Activated T-cell treated with anti-CD3 and anti-CD28 coated beads, Interleukin-2, amount 50 U/mL, for 72 hours (primary cell): ENCODE results near the gene RAB9A. TPM values are rescaled to one million over a fixed set of nuclear protein-coding genes. Genes with fewer than 3 reads are reported as not detected.
"Not testable (repeated sequence)": the region's sequence is repeated elsewhere in the genome, so short reads cannot be mapped to it uniquely, and the experiment has no call there.

Experiments
- ATAC-seq, 2 donors: fragments of 150-1000 bp; cut with Tn5 transposase; replicated peaks in 1 of 2; 2 replicates each; pipeline ENCODE4 v1.10.0; 2021; ENCODE audit warnings: moderate library complexity in 2 of 2, mild to moderate bottlenecking in 1 of 2
- DNase-seq, 2 donors: peaks; one replicate each; pipeline ENCODE4 v3.0.0; 2021 to 2022; ENCODE audit warnings: mixed read lengths in 1 of 2
- H3K27ac Mint-ChIP-seq: one replicate; pipeline ENCODE4 v1.8.0; 2022; ENCODE audit warnings: mild to moderate bottlenecking, moderate library complexity, mixed read lengths
- H3K27me3 Mint-ChIP-seq: one replicate; pipeline ENCODE4 v1.8.0; 2022; ENCODE audit warnings: low read depth, mixed read lengths
- H3K36me3 Mint-ChIP-seq, 2 donors: one replicate each; pipeline ENCODE4 v1.8.0; 2022; ENCODE audit warnings: mixed read lengths in 2 of 2, mild to moderate bottlenecking in 1 of 2; ENCODE audit not compliant: insufficient read depth in 2 of 2
- H3K4me1 Mint-ChIP-seq: one replicate; pipeline ENCODE4 v1.8.0; 2022; ENCODE audit warnings: low read depth, mixed read lengths
- H3K4me3 Mint-ChIP-seq, 2 donors: one replicate each; pipeline ENCODE4 v1.8.0; 2022; ENCODE audit warnings: mild to moderate bottlenecking in 2 of 2, mixed read lengths in 2 of 2, moderate library complexity in 2 of 2
- H3K9me3 Mint-ChIP-seq, 2 donors: one replicate each; pipeline ENCODE4 v1.8.0; 2022; ENCODE audit warnings: mixed read lengths in 2 of 2
- total RNA-seq, 2 donors: library from RNA; stranded (reverse); gene quantifications; one replicate each; pipeline ENCODE4 v1.2.3, GENCODE V29; 2022

The RAB9A gene
- total RNA-seq, 2 donors from 2014 or later = 56.0 to 71.6 TPM

- Mint-ChIP-seq H3K4me1 (peaks cover 10% of the 10 kb centered on the region), H3K27ac (peak overlapping the region; percentile 68), H3K4me3 (no peak overlapping the region), H3K9me3 (no peaks in the 10 kb centered on the region), H3K36me3 (peaks cover 11 to 28% of the 10 kb centered on the region in 2 donors), H3K27me3 (peaks cover 6% of the 10 kb centered on the region)
- ATAC-seq = no peak
- DNase-seq = no peak
These were observed 30.4 kb downstream of the RAB9A start for GRCh38 chrX:13719192-13719856.

GRCh38 chrX:13721371-13721770 is 32.4 kb downstream of the RAB9A start:
- peaks cover 22% of the 10 kb centered on the region for H3K4me1 Mint-ChIP-seq
- H3K9me3 Mint-ChIP-seq = peaks cover 0 to under 1% of the 10 kb centered on the region in 2 donors
- H3K4me3 Mint-ChIP-seq = no peak overlapping the region
- peak overlapping the region; percentile 76 for H3K27ac Mint-ChIP-seq
- DNase-seq = no peak
- peaks cover 7% of the 10 kb centered on the region for H3K27me3 Mint-ChIP-seq
- no peak for ATAC-seq
- H3K36me3 Mint-ChIP-seq = peaks cover 12 to 34% of the 10 kb centered on the region in 2 donors

GRCh38 chrX:13721819-13722519 is 33.0 kb downstream of the RAB9A start:
- DNase-seq (no peak), ATAC-seq (no peak)
- Mint-ChIP-seq H3K4me3 (no peak overlapping the region), H3K9me3 (peaks cover 2 to 4% of the 10 kb centered on the region in 2 donors), H3K4me1 (peaks cover 26% of the 10 kb centered on the region), H3K27ac (peak overlapping the region; percentile 42), H3K27me3 (peaks cover 7% of the 10 kb centered on the region), H3K36me3 (peaks cover 17 to 37% of the 10 kb centered on the region in 2 donors)

DNA sequence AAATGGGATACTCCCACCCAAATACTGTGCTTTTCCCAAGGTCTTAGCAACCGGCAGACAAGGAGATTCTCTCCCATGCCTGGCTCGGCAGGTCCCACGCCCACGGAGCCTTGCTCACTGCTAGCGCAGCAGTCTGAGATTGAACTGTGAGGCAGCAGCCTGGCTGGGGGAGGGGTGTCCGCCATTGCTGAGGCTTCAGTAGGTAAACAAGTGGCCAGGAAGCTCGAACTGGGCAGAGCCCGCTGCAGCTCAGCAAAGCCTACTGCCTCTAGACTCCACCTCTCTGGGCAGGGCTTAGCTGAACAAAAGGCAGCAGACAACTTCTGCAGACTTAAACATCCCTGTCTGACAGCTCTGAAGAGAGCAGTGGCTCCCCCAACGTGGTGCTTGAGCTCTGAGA is 36.0 kb downstream of the RAB9A start:
- Mint-ChIP-seq H3K36me3 (peaks cover 24 to 44% of the 10 kb centered on the region in 2 donors), H3K4me3 (peak overlapping the region in 1 of 2 donors; percentile 79), H3K4me1 (peaks cover 42% of the 10 kb centered on the region)
- H3K27me3 Mint-ChIP-seq, H3K27ac Mint-ChIP-seq, H3K9me3 Mint-ChIP-seq, ATAC-seq: not testable (repeated sequence)
- peak; percentile 36 to 60 for DNase-seq

DNA sequence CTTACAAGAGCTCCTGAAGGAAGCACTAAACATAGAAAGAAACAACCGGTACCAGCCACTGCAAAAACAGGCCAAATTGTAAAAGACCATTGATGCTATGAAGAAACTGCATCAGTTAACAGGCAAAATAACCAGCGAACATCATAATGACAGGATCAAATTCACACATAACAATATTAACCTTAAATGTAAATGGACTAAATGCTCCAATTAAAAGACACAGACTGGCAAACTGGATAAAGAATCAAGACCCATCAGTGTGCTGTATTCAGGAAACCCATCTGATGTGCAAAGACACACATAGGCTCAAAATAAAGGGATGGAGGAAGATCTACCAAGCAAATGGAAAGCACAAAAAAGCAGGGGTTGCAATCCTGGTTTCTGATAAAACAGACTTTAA is 37.7 kb downstream of the RAB9A start:
- peaks cover 54% of the 10 kb centered on the region for H3K4me1 Mint-ChIP-seq
- peak overlapping the region in 1 of 2 donors; percentile 79 for H3K4me3 Mint-ChIP-seq
- not testable (repeated sequence) for ATAC-seq, H3K27me3 Mint-ChIP-seq, DNase-seq, H3K9me3 Mint-ChIP-seq
- H3K36me3 Mint-ChIP-seq = peaks cover 26 to 47% of the 10 kb centered on the region in 2 donors
- H3K27ac Mint-ChIP-seq = peak overlapping the region; percentile 85

- H3K27me3 Mint-ChIP-seq, H3K4me3 Mint-ChIP-seq, ATAC-seq, H3K9me3 Mint-ChIP-seq, DNase-seq, H3K27ac Mint-ChIP-seq: not testable (repeated sequence)
- Mint-ChIP-seq H3K36me3 (peaks cover 26 to 53% of the 10 kb centered on the region in 2 donors), H3K4me1 (peaks cover 69% of the 10 kb centered on the region)
These were observed 41.6 kb downstream of the RAB9A start for GRCh38 chrX:13730523-13730922.

DNA sequence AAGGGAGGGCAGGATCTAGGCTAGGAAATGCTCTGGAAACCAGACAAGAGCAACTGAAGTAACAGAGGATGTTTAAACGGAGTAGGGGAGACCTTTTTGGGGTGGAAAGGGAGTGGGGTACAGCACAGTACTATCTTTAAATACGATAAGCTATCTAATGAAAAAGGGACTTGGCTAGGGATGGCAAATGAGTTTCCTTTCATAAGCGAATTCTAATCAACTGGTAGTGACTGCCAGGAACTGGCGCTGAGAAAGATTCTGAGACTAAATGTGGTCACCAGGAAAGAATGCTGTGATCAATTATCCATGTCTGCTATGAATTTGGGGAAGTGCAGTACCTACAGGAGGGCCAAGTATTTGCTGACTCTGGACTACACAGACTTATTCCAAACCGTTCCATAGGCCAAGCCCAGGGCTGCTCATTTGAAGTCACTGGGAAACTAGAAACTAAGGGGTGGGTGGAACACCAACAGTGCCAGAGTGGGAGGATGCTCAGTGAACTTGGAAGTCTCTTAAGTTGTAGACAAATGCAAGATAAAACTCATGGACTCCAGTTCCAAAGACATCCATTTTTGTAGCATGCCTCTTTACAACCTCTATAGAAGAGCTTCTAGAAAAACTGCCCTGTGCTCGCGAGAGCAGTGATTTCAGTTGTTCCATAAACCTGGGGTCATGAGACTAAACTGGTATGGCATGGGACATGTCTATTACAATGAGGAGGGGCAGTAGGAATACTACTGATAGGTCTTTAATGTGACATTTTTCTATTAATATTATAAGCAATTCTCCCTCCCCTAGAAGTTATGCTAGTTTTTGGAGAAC is 43.5 kb downstream of the RAB9A start:
- Mint-ChIP-seq H3K4me1 (peaks cover 58% of the 10 kb centered on the region), H3K36me3 (peaks cover 14 to 39% of the 10 kb centered on the region in 2 donors), H3K9me3 (peaks cover 0 to under 1% of the 10 kb centered on the region in 2 donors), H3K27ac (peak overlapping the region; percentile 4), H3K27me3 (no peaks in the 10 kb centered on the region), H3K4me3 (peak overlapping the region; percentile 96 to 98)
- DNase-seq (no peak), ATAC-seq (no peak)

GRCh38 chrX:13733506-13733905 is 44.6 kb downstream of the RAB9A start:
- DNase-seq = no peak
- ATAC-seq = no peak
- Mint-ChIP-seq H3K27ac (peak overlapping the region; percentile 97), H3K4me3 (peak overlapping the region; percentile 96 to 98), H3K27me3 (no peaks in the 10 kb centered on the region), H3K36me3 (peaks cover 12 to 33% of the 10 kb centered on the region in 2 donors), H3K9me3 (no peaks in the 10 kb centered on the region), H3K4me1 (peaks cover 58% of the 10 kb centered on the region)

- Mint-ChIP-seq H3K9me3 (no peaks in the 10 kb centered on the region), H3K4me3 (peak within 1 kb of the TSS; percentile 96 to 98), H3K27ac (peak within 1 kb of the TSS; percentile 97), H3K27me3 (no peaks in the 10 kb centered on the region), H3K4me1 (peaks cover 54% of the 10 kb centered on the region), H3K36me3 (peaks cover 9 to 28% of the 10 kb centered on the region in 2 donors)
- ATAC-seq = peak; percentile 96 to 99
- peak; percentile 88 to 93 for DNase-seq
These were observed 45.6 kb downstream of the RAB9A start, which contains the start of the genes OFD1 and TRAPPC2 for GRCh38 chrX:13734278-13735172. Gene OFD1 (plus strand): TSS chrX:13734748. CDS start chrX:13735072, 324 bp downstream. Gene TRAPPC2 (minus strand): TSS chrX:13734620. CDS start chrX:13719963, 14,657 bp downstream.

DNA sequence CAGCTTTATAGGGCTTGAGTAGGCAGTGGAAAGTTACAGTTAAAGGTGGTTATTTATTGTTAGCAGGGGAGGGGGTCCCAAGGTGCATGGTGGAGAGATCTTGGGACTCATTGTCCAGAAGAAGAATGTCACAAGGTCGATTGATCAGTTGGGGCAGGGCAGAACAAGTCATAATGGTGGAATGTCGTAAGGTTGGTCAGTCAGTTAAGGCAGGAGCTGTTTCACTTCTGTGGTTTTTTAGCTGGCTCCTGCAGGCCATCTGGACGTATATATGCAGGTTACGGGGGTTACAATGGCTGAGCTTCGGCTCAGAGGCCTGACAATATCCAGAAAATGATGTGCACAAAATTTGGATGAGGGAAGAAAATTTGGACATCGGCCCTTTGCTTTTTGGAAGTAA is 52.8 kb downstream of the RAB9A start:
- Mint-ChIP-seq H3K9me3 (no peaks in the 10 kb centered on the region), H3K4me1 (peaks cover 34% of the 10 kb centered on the region), H3K27me3 (peaks cover under 1% of the 10 kb centered on the region), H3K4me3 (peak overlapping the region in 1 of 2 donors; percentile 75), H3K36me3 (peaks cover 2 to 14% of the 10 kb centered on the region in 2 donors), H3K27ac (peak overlapping the region; percentile 85)
- DNase-seq (no peak), ATAC-seq (no peak)

GRCh38 chrX:13742397-13743176 is 53.7 kb downstream of the RAB9A start:
- Mint-ChIP-seq H3K27me3 (peaks cover 9% of the 10 kb centered on the region), H3K4me1 (peaks cover 37% of the 10 kb centered on the region), H3K27ac (peak overlapping the region; percentile 85), H3K36me3 (peaks cover 4 to 15% of the 10 kb centered on the region in 2 donors), H3K9me3 (no peaks in the 10 kb centered on the region), H3K4me3 (peak overlapping the region; percentile 71 to 75)
- peak; percentile 87 to 96 for ATAC-seq
- peak; percentile 39 to 49 for DNase-seq
